ENCODE data around the gene CADM4. TPM values are rescaled to one million over a fixed set of nuclear protein-coding genes. Genes with fewer than 3 reads are reported as not detected.
"Not testable (repeated sequence)": the region's sequence is repeated elsewhere in the genome, so short reads cannot be mapped to it uniquely, and the experiment has no call there.

The CADM4 gene
- total RNA-seq, 1 donor from 2014 or later, result 6.9 TPM

DNA sequence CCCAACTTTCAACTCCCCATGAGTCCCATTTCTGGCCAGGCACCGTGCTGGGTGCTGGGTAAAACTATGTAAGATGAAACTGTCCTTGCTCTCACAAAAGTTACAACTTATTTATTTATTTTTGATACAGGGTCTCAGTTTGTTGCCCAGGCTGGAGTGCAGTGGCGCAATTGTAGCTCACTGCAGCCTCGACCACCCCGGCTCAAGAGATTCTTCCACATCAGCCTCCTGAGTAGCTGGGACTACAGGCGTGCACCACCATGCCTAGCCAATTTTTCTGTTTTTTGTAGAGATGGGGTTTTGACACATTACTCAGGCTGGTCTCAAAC, 12.9 kb upstream of the CADM4 start:
- Histone ChIP-seq H3K4me3 (no peak overlapping the region), H3K27ac (replicated peaks) (no peak overlapping the region), H3K27me3 (ENCODE audit: low read depth) (no peaks in the 10 kb centered on the region), H3K4me1 (no peaks in the 10 kb centered on the region), H3K36me3 (peaks cover 51% of the 10 kb centered on the region), H3K9me3 (replicated peaks) (no peaks in the 10 kb centered on the region)
- TF ChIP-seq, protein P1, sequence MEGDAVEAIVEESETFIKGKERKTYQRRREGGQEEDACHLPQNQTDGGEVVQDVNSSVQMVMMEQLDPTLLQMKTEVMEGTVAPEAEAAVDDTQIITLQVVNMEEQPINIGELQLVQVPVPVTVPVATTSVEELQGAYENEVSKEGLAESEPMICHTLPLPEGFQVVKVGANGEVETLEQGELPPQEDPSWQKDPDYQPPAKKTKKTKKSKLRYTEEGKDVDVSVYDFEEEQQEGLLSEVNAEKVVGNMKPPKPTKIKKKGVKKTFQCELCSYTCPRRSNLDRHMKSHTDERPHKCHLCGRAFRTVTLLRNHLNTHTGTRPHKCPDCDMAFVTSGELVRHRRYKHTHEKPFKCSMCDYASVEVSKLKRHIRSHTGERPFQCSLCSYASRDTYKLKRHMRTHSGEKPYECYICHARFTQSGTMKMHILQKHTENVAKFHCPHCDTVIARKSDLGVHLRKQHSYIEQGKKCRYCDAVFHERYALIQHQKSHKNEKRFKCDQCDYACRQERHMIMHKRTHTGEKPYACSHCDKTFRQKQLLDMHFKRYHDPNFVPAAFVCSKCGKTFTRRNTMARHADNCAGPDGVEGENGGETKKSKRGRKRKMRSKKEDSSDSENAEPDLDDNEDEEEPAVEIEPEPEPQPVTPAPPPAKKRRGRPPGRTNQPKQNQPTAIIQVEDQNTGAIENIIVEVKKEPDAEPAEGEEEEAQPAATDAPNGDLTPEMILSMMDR (IDR thresholded peaks at IDR 0.05; ENCODE audit: borderline replicate concordance), result peak; percentile 13
- no peak for DNase-seq
- intact Hi-C loops (cut with micrococcal nuclease), result no loop called here

DNA sequence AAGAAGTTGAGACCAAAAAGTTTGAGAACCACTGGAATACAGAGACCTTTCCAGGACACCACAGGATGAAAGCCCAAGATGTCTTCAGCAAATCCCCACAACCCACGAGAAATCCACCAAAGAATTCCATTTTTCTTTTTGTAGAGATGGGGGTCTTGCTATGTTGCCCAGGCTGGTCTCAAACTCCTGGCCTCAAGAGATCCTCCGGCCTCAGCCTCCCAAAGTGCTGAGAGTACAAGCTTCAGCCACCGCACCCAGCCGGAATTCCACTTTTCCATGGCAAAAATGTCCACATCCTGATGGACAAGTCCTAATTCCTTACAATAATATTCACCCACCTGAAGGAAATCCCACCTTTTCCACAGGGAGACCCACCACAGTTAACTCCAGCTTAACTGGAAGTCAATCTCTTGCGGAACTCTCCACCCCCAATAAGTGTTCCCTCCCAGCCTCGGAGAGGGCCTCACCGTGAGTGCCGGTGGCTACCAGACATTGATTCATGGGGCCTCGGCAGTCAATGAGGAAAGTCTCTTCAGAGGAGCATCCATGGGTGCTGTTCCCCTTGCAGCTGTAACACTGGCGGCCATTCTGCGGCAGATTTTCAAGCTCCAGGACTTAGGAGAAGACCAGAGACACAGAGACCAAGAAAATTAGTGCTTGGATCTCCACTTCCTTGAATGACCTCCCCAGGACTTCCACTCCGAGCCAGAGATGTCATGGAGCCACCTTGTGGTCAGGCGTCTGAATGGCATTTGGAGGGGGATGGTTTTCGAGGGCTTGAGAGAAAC, 12.3 kb upstream of the CADM4 start:
- Histone ChIP-seq H3K36me3 (peaks cover 56% of the 10 kb centered on the region), H3K4me1 (no peaks in the 10 kb centered on the region), H3K27ac (replicated peaks) (no peak overlapping the region), H3K27me3 (ENCODE audit: low read depth) (no peaks in the 10 kb centered on the region), H3K4me3 (no peak overlapping the region), H3K9me3 (replicated peaks) (no peaks in the 10 kb centered on the region)
- intact Hi-C loops (cut with micrococcal nuclease), result no loop called here
- TF ChIP-seq, protein P1 (IDR thresholded peaks at IDR 0.05; ENCODE audit: borderline replicate concordance), result peak; percentile 81
- no peak for DNase-seq

DNA sequence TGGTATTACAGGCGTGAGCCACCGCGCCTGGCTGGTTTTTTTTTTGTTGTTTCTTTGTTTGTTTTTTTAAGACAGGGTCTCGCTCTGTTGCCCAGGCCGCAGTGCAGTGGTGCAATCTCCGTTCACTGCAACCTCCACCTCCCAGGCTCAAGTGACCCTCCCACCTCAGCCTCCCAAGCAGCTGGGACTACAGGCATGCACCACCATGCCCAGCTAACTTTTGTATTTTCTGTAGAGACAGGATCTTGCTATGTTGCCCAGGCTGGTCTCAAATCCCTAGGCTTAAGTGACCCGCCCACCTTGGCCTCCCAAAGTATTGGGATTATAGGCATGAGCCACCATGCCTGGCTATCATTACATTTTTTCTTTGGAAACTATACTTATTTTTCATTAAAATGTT, 10.6 kb upstream of the CADM4 start:
- H3K4me3 ChIP-seq; H3K4me1 ChIP-seq; H3K27ac ChIP-seq (replicated peaks); H3K9me3 ChIP-seq (replicated peaks); intact Hi-C loops (cut with micrococcal nuclease); H3K27me3 ChIP-seq (ENCODE audit: low read depth); DNase-seq: not testable (repeated sequence)
- peaks cover 52% of the 10 kb centered on the region for H3K36me3 ChIP-seq

DNA sequence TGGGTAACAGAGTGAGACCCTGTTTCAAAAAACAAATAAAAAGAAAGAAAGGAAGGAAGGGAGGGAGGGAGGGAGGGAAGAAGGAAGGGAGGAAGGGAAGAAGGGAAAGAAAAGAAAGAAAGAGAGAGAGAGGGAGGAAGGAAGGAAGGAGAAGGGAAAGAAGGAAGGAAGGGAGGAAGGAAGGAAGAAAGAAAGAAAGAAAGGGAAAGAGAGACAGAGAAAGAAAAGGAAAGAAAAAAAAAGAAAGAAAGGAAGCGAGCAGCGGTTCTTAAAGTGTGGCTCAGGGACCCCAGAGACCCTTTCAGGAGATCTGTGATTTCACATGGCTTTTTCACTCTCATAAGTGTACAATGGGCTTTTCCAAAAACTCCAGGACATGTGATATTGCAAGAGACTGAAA, 9.9 kb upstream of the CADM4 start:
- Histone ChIP-seq H3K36me3 (peaks cover 46% of the 10 kb centered on the region), H3K9me3 (replicated peaks) (no peaks in the 10 kb centered on the region), H3K27ac (replicated peaks) (no peak overlapping the region), H3K4me3 (no peak overlapping the region), H3K27me3 (ENCODE audit: low read depth) (no peaks in the 10 kb centered on the region), H3K4me1 (no peaks in the 10 kb centered on the region)
- TF ChIP-seq, protein P1 (IDR thresholded peaks at IDR 0.05; ENCODE audit: borderline replicate concordance), result no peak
- intact Hi-C loops (cut with micrococcal nuclease), result no loop called here
- DNase-seq, result no peak

DNA sequence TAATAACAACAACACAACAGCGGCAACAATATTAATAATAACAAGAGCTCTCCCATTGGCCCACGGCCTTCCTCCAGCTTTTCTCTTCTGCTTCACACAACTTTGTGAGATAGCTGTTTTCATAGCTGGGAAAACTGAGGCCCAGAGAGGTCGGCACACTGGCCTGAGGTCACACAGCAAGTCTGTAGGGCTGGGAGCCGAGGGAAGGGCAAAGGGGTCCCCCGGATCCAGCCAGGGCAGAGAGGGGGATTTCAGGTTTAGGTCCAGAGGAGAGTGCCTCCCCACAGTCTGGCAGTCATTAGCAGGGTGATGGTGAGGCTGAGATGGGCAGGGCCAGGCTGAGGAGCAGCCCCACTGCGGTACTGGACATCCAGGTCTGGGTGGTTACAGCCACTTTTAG, 9.0 kb upstream of the CADM4 start:
- intact Hi-C loops (cut with micrococcal nuclease), result no loop called here

DNA sequence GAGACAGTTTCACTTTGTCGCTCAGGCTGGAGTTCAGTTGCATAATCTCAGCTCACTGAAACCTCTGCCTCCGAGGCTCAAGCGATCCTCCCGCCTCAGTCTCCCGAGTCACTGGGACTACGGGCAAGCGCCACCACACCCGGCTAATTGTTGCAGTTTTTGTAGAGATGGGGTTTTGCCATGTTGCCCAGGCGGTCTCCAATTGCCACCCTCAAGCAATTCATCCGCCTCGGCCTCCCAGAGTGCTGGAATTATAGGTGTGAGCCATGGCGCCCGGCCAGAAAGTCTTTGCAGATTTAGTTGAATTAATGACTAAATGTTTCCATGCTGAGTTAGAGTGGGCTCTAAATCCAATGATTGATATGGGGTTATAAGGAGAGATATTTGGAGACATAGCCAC, 4.5 kb upstream of the CADM4 start:
- peaks cover 30% of the 10 kb centered on the region for H3K36me3 ChIP-seq
- H3K9me3 ChIP-seq (replicated peaks), result no peaks in the 10 kb centered on the region
- no peak for DNase-seq
- TF ChIP-seq, protein P1 (IDR thresholded peaks at IDR 0.05; ENCODE audit: borderline replicate concordance), result no peak
- no peak overlapping the region for H3K4me3 ChIP-seq
- H3K4me1 ChIP-seq, result peaks cover 8% of the 10 kb centered on the region
- peaks cover 20% of the 10 kb centered on the region for H3K27me3 ChIP-seq (ENCODE audit: low read depth)
- no peak overlapping the region for H3K27ac ChIP-seq (replicated peaks)
- intact Hi-C loops (cut with micrococcal nuclease), result no loop called here

More for the DNA sequence above, 9.0 kb upstream of the CADM4 start:
- H3K27ac ChIP-seq (replicated peaks), result no peak overlapping the region
- no peak overlapping the region for H3K4me3 ChIP-seq
- peaks cover 37% of the 10 kb centered on the region for H3K36me3 ChIP-seq
- no peaks in the 10 kb centered on the region for H3K9me3 ChIP-seq (replicated peaks)
- no peaks in the 10 kb centered on the region for H3K4me1 ChIP-seq
- TF ChIP-seq, protein P1 (IDR thresholded peaks at IDR 0.05; ENCODE audit: borderline replicate concordance), result no peak
- no peak for DNase-seq
- no peaks in the 10 kb centered on the region for H3K27me3 ChIP-seq (ENCODE audit: low read depth)

All from left ventricle myocardium inferior (tissue), 1 donor.